Stimulated activated CD4-positive, alpha-beta T cell treated with anti-CD3 and anti-CD28 coated beads, TNF-alpha, amount 100 ng/mL, for 24 hours (primary cell): Measurements from ENCODE around the gene GALNTL6.
"Not testable (repeated sequence)": the region's sequence is repeated elsewhere in the genome, so short reads cannot be mapped to it uniquely, and the experiment has no call there.

Source experiments
- DNase-seq, 3 experiments: peaks; one replicate each; pipeline ENCODE4 v3.0.0-alpha.2; 2020; ENCODE audit warnings: low read depth in 3 of 3

Gene GALNTL6

DNA sequence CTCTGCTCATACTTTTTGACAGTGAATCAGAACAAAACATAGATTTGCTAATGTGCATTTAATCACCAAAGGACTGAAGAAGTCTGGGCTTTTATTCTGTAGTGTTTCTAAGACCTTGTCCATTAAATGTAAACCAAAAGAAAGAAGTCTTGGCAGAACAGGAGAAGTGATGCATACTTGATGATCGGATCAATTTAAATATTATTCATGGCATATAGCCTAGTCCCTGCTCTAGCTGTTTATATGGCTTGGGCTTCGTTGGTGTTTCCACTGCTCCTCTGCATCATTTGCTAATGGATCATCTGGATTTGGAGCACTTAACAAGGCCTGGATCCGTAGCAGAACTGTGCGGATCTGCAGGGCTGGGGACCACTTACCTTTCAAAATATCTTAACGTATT, 566.6 kb downstream of the GALNTL6 start:
- no peak for DNase-seq

DNA sequence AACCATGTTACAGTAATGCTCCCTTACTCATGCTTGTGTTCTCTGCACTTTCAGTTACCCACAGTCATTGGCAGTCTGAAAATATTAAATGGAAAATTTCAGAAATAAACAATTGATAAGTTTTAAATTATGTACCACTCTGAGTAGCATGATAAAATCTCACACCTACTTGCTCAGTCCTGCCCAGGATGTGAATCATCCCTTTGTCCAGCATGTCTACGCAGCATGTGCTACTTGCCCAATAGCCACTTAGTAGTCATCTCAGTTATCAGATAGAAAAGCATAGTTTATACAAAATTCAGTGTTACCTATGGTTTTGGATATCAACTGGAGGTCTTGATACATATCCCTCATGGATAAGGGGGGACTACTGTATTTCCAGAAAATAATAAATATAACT, 577.1 kb downstream of the GALNTL6 start:
- no peak for DNase-seq

DNA sequence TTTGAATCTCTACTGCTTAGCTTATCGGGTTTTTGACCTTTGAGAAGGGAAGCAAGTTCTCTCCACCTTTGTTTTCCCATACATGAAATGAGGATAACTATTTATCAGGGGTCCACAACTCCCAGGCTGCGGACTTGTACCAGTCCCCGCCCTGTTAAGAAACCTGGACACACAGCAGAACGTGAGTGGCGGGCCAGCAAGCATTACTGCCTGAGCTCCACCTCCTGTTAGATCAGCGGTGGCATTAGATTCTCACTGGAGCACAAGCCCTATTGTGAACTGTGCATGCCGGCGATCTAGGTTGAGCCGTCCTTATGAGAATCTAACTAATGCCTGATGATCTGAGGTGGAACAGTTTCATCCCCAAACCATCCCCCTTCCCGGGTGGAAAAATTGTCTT, 579.5 kb downstream of the GALNTL6 start:
- no peak for DNase-seq

DNA sequence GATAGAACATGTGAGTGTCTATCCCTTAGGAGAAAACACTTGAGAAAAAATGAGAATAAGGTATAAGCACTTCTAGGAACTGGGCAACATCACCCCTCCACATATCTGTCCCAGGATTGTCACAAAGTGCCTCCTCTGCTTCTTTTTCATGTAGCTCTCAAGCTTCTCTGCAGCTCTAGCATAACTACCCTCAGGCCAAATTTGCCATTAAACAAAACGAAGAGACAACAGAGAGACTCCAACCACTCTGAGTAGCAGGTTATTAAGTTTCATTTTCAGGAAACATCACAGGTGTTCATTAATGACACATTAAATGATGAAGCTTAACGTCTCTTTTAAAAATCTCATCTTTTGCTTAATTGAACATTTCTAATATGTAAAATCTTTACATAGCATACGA, 580.0 kb downstream of the GALNTL6 start:
- no peak for DNase-seq

DNA sequence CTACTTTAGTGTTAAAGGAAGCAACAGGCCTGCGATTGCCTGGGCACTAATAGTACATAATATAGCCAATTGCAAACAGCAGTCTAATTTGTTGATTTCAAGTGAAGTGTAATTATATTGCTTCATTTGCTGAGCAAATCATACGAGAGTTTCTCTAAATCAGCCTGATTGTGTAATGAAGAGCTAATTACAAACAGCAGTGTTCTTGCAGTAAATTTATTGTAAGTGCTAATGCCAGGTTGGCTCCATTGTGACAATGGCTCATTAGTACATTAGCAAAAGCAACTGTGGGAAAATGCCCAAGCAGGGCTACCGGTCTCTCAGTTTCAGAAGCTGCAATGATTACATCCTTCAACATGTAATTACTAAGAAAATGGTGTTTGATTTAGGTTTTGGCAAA, 591.5 kb downstream of the GALNTL6 start:
- no peak for DNase-seq

DNA sequence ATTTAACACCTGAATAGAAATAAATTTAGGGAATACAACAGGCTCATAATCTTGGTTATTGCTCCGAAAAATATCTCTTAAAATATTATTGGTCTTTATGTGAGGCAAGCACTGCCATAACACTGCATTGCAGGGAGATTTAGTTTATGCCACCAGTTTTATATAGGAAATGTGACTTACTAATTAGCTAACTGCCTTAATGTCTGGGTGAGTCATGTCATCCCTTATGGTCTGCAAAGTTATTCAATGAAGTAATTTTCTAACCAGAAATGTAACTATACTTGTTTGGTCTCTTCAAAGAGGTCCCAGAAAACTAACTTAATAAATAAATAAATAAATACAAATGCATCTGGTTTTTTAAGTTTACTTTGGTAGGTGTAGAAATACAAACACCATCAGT, 597.2 kb downstream of the GALNTL6 start:
- no peak for DNase-seq

DNA sequence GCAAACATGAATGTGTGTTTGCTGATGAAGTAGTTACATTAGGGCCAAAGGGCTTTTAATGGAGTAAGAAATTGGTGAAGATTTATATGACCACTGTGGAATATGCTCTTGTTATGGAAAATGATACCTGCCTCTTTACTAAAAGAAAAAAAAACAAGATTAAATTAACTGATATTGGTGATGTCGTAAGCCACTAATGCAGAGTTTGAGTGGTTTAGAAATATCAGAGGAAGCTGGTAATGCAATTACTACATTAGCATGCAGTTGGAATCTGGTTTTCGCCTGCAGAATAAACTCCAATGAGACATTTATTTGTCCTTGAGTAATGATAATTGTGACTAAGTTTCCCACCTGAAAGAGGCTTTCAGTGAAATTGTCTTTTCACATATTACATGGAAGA, 597.9 kb downstream of the GALNTL6 start:
- DNase-seq: no peak

DNA sequence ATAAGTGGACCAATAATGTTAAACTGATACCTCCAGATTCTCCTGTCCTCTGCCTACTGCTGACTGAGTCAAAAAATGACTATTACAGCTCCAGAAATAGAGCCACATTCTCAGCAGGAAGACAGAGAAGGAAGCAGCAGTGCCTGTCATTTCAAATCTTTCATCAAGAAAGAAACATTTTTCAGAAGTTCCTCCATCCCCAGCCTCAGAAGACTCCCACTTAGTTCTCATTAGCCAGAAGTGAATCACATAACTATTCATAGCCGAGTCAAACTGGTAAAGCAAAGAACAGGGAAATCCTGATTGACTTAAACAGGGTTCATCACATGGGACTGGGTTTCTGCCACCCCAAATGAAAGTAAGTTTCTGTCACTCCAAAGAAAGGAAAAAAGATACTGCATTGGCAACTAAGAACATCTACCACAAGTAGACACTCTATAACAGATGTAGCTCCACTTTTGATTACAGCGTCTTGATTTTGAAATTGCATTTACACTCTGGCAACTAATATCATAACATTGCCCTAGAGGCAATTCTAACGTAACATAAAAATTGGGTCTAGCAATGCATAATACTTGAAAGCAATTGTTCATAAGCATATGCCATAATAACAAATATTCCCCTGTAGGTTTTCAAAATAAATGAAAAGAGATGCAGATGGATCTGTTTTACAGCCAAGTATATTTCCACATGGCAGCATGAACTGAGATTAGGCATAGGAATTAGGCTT, 599.8 kb downstream of the GALNTL6 start:
- no peak for DNase-seq

DNA sequence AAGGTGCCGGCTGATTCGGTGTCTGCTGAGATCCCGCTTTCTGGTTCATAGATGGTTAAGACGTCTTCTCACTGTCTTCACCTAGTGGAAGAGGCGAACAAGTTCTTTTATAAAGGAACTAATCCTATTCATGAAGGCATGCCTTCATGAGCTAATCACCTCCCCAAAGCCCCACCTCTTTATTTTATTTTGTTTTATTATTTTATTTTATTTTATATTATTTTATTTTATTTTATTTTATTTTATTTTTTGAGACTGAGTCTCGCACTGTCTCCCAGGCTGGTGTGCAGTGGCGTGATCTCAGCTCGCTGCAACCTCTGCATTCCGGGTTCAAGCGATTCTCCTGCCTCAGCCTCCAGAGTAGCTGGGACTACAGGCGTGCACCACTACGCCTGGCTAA, 615.8 kb downstream of the GALNTL6 start:
- not testable (repeated sequence) for DNase-seq

DNA sequence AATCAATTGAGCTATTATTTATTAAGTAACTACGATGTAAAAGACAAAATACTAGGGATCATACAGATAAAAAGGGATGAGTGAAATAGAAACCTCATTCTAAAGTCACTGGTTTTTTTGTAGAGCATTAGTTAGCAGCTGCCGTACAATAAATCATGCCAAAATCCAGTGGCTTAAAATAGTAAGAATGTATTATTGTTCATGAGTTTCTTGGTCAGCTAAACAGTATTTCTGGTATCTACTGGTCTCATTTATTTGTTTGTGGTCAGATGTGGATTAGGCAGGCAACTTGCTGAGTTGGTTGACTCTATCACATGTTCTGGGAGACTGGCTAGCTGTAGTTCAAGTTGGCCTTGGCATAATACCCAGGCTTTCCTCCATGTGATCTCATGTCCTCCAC, 667.3 kb downstream of the GALNTL6 start:
- DNase-seq: no peak

DNA sequence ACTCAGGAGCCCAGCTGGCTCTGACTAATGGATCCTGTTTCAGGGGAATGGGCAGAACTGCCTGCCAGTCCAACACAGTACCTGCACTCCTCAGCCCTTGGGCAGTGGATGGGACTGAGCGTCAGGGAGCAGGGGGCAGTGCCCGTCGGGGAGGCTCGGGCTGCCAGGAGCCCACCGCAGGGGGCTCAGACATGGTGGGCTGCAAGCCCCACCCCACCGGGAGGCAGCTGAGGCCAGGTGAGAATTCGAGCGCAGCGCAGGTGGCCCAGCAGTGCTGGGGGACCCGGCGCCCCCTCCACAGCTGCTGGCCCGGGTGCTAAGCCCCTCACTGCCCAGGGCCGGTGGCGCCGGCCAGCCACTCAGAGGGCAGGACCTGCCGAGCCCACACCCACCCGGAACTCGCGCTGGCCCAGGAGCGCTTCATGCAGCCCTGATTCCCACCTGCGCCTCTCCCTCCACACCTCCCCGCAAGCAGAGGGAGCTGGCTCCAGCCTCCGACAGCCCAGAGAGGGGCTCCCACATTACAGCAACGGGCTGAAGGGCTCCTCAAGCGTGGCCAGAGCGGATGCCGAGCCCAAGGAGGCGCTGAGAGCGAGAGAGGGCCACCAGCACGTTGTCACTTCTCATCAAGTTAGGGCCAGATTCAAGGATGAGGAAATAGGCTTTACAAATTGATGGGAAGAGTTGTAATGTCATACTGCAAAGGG, 668.8 kb downstream of the GALNTL6 start:
- no peak for DNase-seq

DNA sequence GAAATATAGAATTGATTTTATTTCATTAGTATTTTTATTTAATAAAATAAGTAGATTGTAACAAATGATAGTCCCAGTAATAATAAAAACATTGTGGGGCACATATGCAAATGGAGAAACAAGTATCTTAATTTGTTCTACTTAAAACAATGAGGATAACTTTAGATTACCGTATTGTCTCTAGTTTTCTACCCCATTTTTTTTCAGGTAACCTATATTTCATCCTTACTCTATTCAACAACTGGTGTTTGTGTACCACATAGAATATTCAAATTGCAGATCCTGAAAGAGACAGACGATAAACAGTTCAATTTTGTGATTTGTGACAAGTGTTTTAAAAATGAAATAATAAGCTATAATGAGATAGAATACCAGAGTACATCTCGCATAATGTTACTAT, 671.8 kb downstream of the GALNTL6 start:
- DNase-seq: no peak

DNA sequence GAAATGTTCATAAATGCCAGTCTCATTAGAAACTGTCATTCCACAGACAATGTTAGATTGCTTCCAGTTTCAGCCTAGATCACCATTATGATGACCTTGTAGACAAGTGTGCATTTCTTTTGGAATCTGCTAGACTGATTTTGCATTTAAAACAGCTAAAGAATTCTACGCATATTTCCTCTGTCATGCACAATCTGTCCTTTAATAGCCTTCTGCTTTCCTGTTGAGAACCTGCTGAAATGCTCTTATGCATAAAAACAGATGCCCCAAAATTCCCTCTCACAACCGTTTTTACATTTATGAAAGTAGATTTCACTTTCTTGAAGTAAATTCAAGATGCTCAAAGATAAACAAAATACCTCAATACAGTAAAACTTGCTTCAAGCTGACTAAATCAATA, 673.3 kb downstream of the GALNTL6 start:
- DNase-seq: no peak

DNA sequence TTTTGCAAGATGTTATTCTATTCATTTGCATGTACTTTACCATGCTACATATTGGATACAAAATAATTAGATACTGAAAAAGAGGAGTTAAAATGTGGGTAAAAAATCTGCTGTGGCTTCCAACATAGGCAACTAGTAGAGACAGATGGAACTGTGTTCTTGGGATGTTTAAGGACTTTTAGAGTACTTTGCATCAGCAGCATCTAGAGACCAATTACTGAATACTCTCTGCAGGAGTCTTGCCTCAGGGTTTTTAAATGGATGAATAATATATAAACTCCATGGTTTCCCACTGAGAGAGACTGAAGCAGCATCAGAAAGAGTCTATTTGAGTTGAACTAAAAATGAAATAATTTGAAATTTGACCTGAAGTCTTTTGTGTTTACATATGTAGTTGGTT, 676.7 kb downstream of the GALNTL6 start:
- no peak for DNase-seq

DNA sequence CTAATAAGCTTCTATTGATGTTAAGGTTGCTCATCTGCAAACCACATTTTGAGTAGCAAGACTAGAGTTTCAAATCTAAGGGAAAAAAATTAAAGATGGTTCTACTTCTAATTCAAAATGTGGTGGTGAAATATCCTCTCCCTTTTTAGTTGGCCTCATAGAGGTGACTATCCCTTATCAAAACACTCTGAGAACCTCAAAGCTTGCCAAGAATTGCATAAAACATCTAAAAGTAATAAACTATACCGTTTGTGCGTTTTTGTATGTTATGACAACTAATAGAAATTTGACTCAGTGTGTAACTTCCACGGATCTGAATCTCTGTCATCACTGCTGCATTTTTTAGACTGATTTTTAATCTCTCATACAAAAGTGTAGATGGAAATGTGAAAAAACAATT, 682.6 kb downstream of the GALNTL6 start:
- DNase-seq: no peak

DNA sequence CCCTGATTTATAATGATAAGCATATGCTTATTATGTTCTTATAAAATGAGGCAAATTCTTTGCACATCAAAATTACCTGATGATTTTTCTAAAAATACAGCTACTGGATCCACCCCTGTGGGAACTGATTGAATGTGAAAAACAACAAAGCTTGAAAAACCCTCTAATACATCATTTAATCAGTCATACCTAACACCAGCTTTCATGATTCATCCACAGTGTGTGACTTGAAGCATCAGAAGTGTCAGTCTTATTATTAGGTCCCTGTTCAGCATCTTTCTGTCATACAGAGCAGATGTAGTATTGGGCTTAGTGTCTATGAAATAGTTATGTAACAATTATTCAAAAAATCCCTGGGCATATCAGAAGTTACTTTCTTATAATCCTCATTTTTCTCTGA, 684.1 kb downstream of the GALNTL6 start:
- DNase-seq: no peak

DNA sequence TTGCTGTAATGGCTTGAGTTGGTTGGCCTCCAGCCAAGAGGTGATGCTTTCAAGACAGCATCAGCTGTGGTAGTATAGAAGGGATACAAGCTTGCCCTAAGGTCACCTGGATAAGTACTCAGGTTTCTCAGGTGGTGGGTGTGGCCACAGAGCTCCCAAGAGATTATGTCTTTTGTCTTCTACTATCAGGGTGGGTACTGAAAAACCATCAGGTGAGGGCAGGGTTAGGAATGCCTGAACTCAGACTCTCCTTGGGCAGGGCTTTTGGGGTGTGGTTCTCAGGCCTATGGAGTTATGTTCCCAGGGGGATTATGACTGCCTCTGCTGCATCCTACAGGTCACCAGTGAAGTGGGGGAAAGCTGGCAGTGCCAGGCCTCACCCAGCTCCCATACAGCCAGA, 700.8 kb downstream of the GALNTL6 start:
- DNase-seq: no peak

DNA sequence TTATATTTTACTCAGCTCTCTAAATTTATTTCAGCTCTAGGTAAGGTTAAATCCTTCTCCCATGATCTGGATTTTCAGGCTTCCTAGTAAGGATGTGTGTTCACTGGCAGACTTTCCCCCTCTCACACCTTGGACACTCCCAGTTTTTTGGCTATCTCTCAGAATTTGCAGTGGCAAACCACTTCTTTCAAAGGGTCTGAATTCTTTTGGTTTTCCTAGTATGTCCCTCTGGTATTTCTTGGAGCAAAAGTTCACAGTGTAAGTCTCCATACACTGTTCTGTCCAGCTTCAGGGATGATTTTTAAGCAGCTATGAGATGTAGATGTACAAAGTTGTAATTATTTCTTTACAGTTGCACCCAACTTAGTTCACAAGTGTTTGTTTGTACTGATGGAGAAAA, 701.6 kb downstream of the GALNTL6 start:
- no peak for DNase-seq

DNA sequence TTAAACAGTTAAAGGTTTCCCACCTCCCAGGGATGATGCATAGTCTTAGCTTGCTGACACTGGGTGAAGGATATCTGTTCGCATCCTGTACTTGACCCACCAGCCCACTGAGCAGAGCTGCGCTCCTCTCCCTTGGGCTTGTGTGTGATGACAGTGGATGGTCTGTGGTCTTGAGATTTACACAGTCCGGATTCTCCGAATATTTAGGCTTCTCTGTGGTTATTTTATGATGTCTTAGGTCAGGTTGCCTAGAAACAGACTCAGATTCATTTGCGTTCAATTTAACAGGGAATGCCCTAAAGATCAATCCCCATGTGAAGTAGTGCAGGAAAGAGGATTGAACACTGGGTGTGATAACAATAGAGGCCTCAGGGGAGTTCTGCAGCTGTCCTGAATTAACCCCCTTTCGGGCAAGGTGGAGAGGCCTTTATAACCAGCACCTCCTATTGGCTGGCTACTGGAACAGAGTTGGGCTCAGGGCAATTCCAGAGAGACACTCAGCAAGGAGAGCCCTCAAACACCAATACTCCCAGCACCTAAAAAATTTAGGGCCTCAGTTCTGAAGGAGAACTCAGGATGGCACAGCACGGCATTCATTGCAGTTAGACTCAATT, 702.2 kb downstream of the GALNTL6 start:
- no peak for DNase-seq

DNA sequence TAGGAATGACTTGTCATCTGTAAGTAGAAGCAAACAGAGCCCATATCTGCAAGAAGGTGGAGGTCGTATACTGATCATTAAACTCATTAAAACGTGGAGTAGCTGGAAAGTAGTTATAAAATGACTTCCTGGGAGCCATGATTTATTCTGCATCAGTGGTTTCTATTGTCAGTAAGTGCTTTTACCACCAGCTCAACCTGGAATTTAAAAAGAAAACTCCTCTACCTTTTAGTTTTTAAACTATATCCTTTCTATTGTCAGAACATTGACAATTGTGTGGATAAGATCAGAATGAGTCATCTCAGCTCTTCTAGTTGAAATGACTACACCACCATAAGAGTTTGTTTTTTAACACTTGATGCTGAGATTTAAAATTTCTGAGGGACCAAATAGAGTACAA, 704.2 kb downstream of the GALNTL6 start:
- no peak for DNase-seq

DNA sequence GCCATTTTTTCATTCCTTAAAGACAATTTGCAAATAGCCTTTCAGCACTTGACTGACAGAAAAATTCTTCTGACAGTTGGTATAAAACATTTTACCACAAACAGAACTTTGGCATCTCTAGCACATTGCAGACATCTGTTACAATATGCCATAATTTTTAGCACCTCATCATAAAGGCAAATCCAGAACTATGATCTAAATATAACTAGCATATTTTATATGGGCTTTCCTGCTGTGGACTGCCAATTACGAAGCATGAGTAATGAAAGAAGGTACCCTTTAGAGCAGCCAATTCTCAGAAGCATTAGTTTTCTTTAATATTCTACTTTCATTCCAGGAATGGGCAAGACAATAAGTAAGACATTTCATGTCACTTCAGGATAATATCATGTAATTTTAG, 708.0 kb downstream of the GALNTL6 start:
- DNase-seq: no peak

DNA sequence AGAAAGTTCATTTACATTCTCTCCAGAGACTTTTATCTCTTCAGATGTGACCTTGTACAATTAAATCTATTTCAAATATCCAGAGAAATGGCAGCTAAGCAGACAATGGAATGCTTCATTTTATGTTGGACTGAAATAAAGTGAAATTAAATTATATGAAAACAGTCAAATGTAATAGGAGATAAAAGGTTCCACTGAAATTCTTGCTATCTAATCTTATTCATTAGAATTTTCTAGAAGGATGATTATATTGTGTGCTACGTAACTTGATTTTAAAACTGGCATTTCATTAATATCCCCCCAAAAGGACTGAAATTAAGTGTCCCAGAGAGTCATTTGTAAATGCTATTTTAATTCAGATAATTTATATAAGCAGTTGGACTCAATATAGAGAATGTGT, 708.5 kb downstream of the GALNTL6 start:
- DNase-seq: no peak

DNA sequence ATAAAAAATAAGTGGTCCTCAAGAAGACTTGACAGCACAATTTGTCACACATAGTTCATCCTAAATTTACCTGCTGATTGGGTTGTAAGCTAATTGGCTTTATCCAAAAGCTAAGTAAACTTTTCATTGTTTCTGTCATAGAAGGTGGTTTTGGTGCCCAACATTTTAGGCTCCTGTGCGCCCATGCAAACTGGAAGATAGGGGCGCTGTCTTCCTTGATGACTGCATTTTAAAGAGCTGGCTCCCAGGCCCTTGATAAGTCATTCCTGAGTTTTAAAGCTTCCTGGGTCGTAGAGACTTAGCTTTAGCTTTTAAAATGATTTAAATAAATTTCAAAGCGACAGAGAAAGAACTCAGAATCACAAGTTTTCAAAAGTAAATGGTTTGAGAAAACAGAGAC, 730.0 kb downstream of the GALNTL6 start:
- no peak for DNase-seq
